DND-41 (cell line): ENCODE results near the gene SMAD9.

Experiments used
- ATAC-seq: fragments of 200-7000 bp; cut with Tn5 transposase; 3 replicates; pipeline ENCODE4 v1.9.1; 2021; ENCODE audit warnings: low read depth; ENCODE audit not compliant: insufficient read depth
- DNase-seq: peaks from one replicate; pipeline ENCODE4 v3.0.0-alpha.2; 2020
- H2AFZ ChIP-seq: 2 replicates; pipeline ENCODE4 v1.6.0; 2012; ENCODE audit warnings: low read depth, low read length
- H3K27ac ChIP-seq: 2 replicates; pipeline ENCODE4 v1.5.1; 2012; ENCODE audit warnings: low read length, inconsistent platforms
- H3K27me3 ChIP-seq: fragments of 200-600 bp; sonication (generic); 2 replicates; pipeline ENCODE4 v1.6.0; 2012; ENCODE audit warnings: low read length, mild to moderate bottlenecking, inconsistent platforms; ENCODE audit not compliant: insufficient read depth, poor library complexity
- H3K36me3 ChIP-seq: 2 replicates; pipeline ENCODE4 v1.5.1; 2012; ENCODE audit warnings: low read length, inconsistent platforms; ENCODE audit not compliant: insufficient read depth
- H3K4me1 ChIP-seq: 2 replicates; pipeline ENCODE4 v1.5.1; 2012; ENCODE audit warnings: mild to moderate bottlenecking, low read length; ENCODE audit not compliant: insufficient read depth
- H3K4me2 ChIP-seq: 2 replicates; pipeline ENCODE4 v1.6.0; 2012; ENCODE audit warnings: mild to moderate bottlenecking, moderate library complexity, low read length, inconsistent platforms; ENCODE audit not compliant: insufficient read depth
- H3K4me3 ChIP-seq, 2 experiments: fragments of 200-600 bp in 1 of 2; shearing (Covaris generic) in 1 of 2; 2 replicates each; pipeline ENCODE4 v1.5.1; 2012 to 2016; ENCODE audit warnings: inconsistent platforms in 2 of 2, low read length in 2 of 2, mild to moderate bottlenecking in 2 of 2, low read depth in 1 of 2, moderate library complexity in 1 of 2
- H3K79me2 ChIP-seq: 2 replicates; pipeline ENCODE4 v1.6.0; 2012; ENCODE audit warnings: low read length, inconsistent platforms; ENCODE audit not compliant: insufficient read depth
- H3K9ac ChIP-seq: 2 replicates; pipeline ENCODE4 v1.6.0; 2012; ENCODE audit warnings: low read depth, mild to moderate bottlenecking, inconsistent platforms, low read length, moderate library complexity
- H3K9me3 ChIP-seq: 2 replicates; pipeline ENCODE4 v1.5.1; 2012; ENCODE audit warnings: low read length, moderate library complexity, mild to moderate bottlenecking, inconsistent platforms; ENCODE audit not compliant: insufficient read depth, severe bottlenecking
- H4K20me1 ChIP-seq: 2 replicates; pipeline ENCODE4 v1.6.0; 2012; ENCODE audit warnings: low read length; ENCODE audit not compliant: insufficient read depth
- CTCF ChIP-seq: IDR thresholded peaks from 2 replicates; pipeline ENCODE4 v1.5.1; 2012; ENCODE audit warnings: borderline replicate concordance, low read length, moderate library complexity, mild to moderate bottlenecking; ENCODE audit not compliant: poor library complexity, severe bottlenecking; ENCODE audit errors: extremely low read depth
- EZH2 ChIP-seq: IDR thresholded peaks from 3 replicates; pipeline ENCODE4 v1.6.1; 2012; ENCODE audit warnings: borderline replicate concordance, low read depth, mild to moderate bottlenecking, moderate library complexity, low read length, inconsistent platforms; ENCODE audit not compliant: severe bottlenecking

Gene SMAD9

DNA sequence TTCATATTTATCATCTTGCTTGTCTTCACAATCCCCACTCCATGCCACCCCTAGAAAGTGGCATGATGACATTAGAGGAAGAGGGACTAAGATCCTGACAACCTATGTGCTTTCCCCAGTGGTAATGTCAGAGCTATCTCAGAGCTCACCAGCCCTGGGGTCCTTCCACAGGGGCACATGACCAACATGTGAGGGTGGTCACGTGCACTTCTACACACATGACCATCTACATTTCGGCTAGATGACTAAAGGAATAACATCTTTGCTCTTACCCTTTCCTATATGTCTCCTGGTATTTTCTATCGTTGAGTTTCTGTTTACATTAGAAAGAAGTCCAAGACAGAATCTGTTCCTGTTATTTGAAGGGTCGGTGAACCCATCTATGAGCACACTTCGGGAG, 54.8 kb downstream of the SMAD9 start:
- DNase-seq (no peak), ATAC-seq (no peak)
- Histone ChIP-seq H3K79me2 (no peaks in the 10 kb centered on the region), H3K27me3 (peaks cover 21% of the 10 kb centered on the region), H2AFZ (no peak overlapping the region), H3K9ac (no peak overlapping the region), H3K27ac (no peak overlapping the region), H3K4me3 (no peak overlapping the region), H3K9me3 (no peaks in the 10 kb centered on the region), H3K4me1 (no peaks in the 10 kb centered on the region), H3K4me2 (no peak overlapping the region), H4K20me1 (no peaks in the 10 kb centered on the region), H3K36me3 (no peaks in the 10 kb centered on the region)
- TF ChIP-seq EZH2 (no peak), CTCF (no peak)

DNA sequence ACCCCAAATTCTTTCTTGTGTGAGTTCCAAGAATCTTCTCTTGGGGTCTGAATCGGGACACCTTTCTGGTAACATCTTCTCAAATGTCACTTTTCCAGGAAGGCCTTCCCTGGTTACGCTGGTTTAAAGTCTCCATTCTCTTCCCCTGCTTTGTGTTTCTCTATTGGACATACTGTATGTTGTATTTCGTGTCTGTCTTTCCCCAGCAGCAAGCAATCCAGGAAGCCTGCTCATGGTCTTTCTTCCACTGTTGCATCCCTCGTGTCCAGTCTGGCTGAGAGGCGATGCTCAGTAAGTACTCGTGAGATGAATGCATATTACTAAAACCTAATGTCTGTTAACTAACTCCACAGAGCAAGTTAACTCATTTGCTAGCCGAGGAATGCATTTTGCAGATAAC, 57.3 kb downstream of the SMAD9 start:
- no peak overlapping the region for H3K27ac ChIP-seq
- H3K4me1 ChIP-seq, result no peaks in the 10 kb centered on the region
- H3K9ac ChIP-seq, result no peak overlapping the region
- DNase-seq (no peak), ATAC-seq (no peak)
- no peaks in the 10 kb centered on the region for H3K9me3 ChIP-seq
- H3K79me2 ChIP-seq, result no peaks in the 10 kb centered on the region
- H3K27me3 ChIP-seq, result peaks cover 19% of the 10 kb centered on the region
- no peaks in the 10 kb centered on the region for H3K36me3 ChIP-seq
- no peak overlapping the region for H3K4me3 ChIP-seq
- no peak overlapping the region for H3K4me2 ChIP-seq
- no peaks in the 10 kb centered on the region for H4K20me1 ChIP-seq
- TF ChIP-seq CTCF (no peak), EZH2 (no peak)
- no peak overlapping the region for H2AFZ ChIP-seq

- TF ChIP-seq CTCF, result no peak
- no peak for TF ChIP-seq EZH2
- Histone ChIP-seq H3K27me3 (peaks cover 14% of the 10 kb centered on the region), H4K20me1 (no peaks in the 10 kb centered on the region), H3K79me2 (no peaks in the 10 kb centered on the region), H3K4me1 (no peaks in the 10 kb centered on the region), H3K4me3 (no peak overlapping the region), H3K36me3 (no peaks in the 10 kb centered on the region), H3K4me2 (no peak overlapping the region), H3K9ac (no peak overlapping the region), H3K27ac (no peak overlapping the region), H3K9me3 (no peaks in the 10 kb centered on the region), H2AFZ (no peak overlapping the region)
- ATAC-seq, result no peak
- no peak for DNase-seq
Measured at GRCh38 chr13:36862002-36862685, 57.9 kb downstream of the SMAD9 start.

- TF ChIP-seq EZH2 (no peak), CTCF (no peak)
- Histone ChIP-seq H2AFZ (no peak overlapping the region), H3K4me1 (no peaks in the 10 kb centered on the region), H3K36me3 (no peaks in the 10 kb centered on the region), H3K4me2 (no peak overlapping the region), H3K79me2 (no peaks in the 10 kb centered on the region), H3K27ac (no peak overlapping the region), H3K27me3 (peaks cover 10% of the 10 kb centered on the region), H4K20me1 (no peaks in the 10 kb centered on the region), H3K9ac (no peak overlapping the region), H3K4me3 (no peak overlapping the region), H3K9me3 (no peaks in the 10 kb centered on the region)
- DNase-seq, result no peak
- ATAC-seq, result no peak
Measured at GRCh38 chr13:36859259-36859658, 60.8 kb downstream of the SMAD9 start.
